Left ventricle myocardium inferior (tissue), 1 donor: ENCODE results near the gene VHLL. TPM values are rescaled to one million over a fixed set of nuclear protein-coding genes. Genes with fewer than 3 reads are reported as not detected.
A peak's percentile ranks its signal among the peaks of the same experiment; 100 is the strongest.

Experiments
- DNase-seq: peaks from one replicate; pipeline ENCODE4 v3.0.0-alpha.2; 2020
- H3K27ac ChIP-seq: fragments of 200-600 bp; replicated peaks from 2 replicates; pipeline ENCODE4 v1.8.0; 2021
- H3K27me3 ChIP-seq: fragments of 200-600 bp; 2 replicates; pipeline ENCODE4 v1.8.0; 2021; ENCODE audit warnings: low read depth
- H3K36me3 ChIP-seq: fragments of 200-600 bp; 2 replicates; pipeline ENCODE4 v1.8.0; 2021
- H3K4me1 ChIP-seq: fragments of 200-600 bp; 2 replicates; pipeline ENCODE4 v1.8.0; 2021
- H3K4me3 ChIP-seq: fragments of 200-600 bp; 2 replicates; pipeline ENCODE4 v1.8.0; 2021; ENCODE audit warnings: mild to moderate bottlenecking, moderate library complexity
- H3K9me3 ChIP-seq: fragments of 200-600 bp; replicated peaks from 2 replicates; pipeline ENCODE4 v1.8.0; 2021
- CTCF ChIP-seq: fragments of 200-600 bp; IDR thresholded peaks from 2 replicates; pipeline ENCODE4 v1.8.0; 2021; ENCODE audit warnings: antibody characterized with exemption, mild to moderate bottlenecking, borderline replicate concordance
- intact Hi-C: fragments of 100-400 bp; cut with micrococcal nuclease; formaldehyde crosslinking; loops from one replicate; pipeline ENCODE4 v1.11.0; 2022
- total RNA-seq: library from RNA; stranded (reverse); fragmentation: NEBNext Ultra II Directional; extraction: Animal tissue kit (Norgen Biotek cat#: 25700); gene quantifications from one replicate; pipeline ENCODE4 v1.2.1, GENCODE V29; 2021
- donor health status: DM: no; HTN: yes; CAD: no; lungs with severe emphysema.

VHLL gene
- total RNA-seq, 1 donor from 2014 or later, result not detected

- DNase-seq, result no peak
- Histone ChIP-seq H3K4me3 (no peak overlapping the region), H3K4me1 (peaks cover 19% of the 10 kb centered on the region), H3K9me3 (no peaks in the 10 kb centered on the region), H3K27ac (no peak overlapping the region), H3K27me3 (no peaks in the 10 kb centered on the region), H3K36me3 (peaks cover 17% of the 10 kb centered on the region)
- intact Hi-C loops, result no loop called here
- no peak for TF ChIP-seq CTCF
Measured at GRCh38 chr1:156289857-156290256, 9.2 kb downstream of the VHLL start.

- DNase-seq, result no peak
- Histone ChIP-seq H3K27me3 (no peaks in the 10 kb centered on the region), H3K36me3 (peaks cover 17% of the 10 kb centered on the region), H3K4me1 (peaks cover 35% of the 10 kb centered on the region), H3K4me3 (no peak overlapping the region), H3K9me3 (no peaks in the 10 kb centered on the region), H3K27ac (no peak overlapping the region)
- intact Hi-C loops, result no loop called here
- TF ChIP-seq CTCF, result no peak
Measured at GRCh38 chr1:156286061-156286460, 13.0 kb downstream of the VHLL start.

DNA sequence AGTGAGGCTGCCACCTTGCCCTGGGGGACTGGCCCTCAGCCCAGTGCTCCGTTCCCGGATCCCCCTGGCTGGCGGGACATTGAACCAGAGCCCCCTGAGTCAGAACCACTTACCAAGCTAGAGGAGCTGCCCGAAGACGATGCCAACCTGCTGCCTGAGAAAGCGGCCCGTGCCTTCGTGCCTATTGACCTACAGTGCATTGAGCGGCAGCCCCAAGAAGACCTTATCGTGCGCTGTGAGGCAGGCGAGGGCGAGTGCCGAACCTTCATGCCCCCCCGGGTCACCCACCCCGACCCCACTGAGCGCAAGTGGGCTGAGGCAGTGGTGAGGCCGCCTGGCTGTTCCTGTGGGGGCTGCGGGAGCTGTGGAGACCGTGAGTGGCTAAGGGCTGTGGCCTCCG lies 13.7 kb downstream of the VHLL start:
- no peak for DNase-seq
- H3K9me3 ChIP-seq, result no peaks in the 10 kb centered on the region
- H3K36me3 ChIP-seq, result peaks cover 17% of the 10 kb centered on the region
- no peak overlapping the region for H3K4me3 ChIP-seq
- no peaks in the 10 kb centered on the region for H3K27me3 ChIP-seq
- no peak for TF ChIP-seq CTCF
- no peak overlapping the region for H3K27ac ChIP-seq
- intact Hi-C loops, result no loop called here
- peaks cover 37% of the 10 kb centered on the region for H3K4me1 ChIP-seq

DNA sequence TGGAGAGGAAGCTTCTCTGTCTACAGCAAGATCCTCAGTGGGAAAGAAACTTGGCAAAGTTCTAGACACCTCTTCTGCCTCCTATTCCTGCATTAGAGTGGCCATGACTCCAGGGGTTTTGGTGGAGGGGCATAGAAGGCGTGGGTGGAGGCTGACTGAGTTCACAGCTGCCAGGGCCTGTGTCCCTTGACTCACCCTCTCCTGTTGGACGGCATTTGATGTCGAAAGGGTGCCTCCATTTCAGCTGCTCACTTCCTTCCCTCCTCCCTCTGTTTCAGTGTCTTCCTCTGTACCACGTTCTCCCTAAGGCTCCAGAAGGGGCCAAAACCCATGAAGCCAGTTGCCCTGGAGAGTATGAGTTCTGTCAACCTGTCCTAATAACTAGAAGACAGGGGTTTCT lies 14.3 kb downstream of the VHLL start:
- Histone ChIP-seq H3K27me3 (no peaks in the 10 kb centered on the region), H3K36me3 (peaks cover 17% of the 10 kb centered on the region), H3K4me3 (no peak overlapping the region), H3K4me1 (peaks cover 44% of the 10 kb centered on the region), H3K9me3 (no peaks in the 10 kb centered on the region), H3K27ac (no peak overlapping the region)
- no peak for TF ChIP-seq CTCF
- intact Hi-C loops, result no loop called here
- no peak for DNase-seq

- no peaks in the 10 kb centered on the region for H3K27me3 ChIP-seq
- DNase-seq, result no peak
- peaks cover 49% of the 10 kb centered on the region for H3K4me1 ChIP-seq
- peak within 1 kb of the TSS; percentile 82 for H3K4me3 ChIP-seq
- TF ChIP-seq CTCF, result no peak
- H3K9me3 ChIP-seq, result no peaks in the 10 kb centered on the region
- H3K27ac ChIP-seq, result peak within 1 kb of the TSS; percentile 92
- peaks cover 17% of the 10 kb centered on the region for H3K36me3 ChIP-seq
- intact Hi-C loops, result no loop called here
Measured at GRCh38 chr1:156284112-156284511, 15.0 kb downstream of the VHLL start, which contains the start of gene TMEM79. Gene TMEM79, plus strand, starts transcription at chr1:156284325. Its CDS starts 902 bp downstream, at chr1:156285227.
